ENCODE results near the gene KCNMA1.

DNA sequence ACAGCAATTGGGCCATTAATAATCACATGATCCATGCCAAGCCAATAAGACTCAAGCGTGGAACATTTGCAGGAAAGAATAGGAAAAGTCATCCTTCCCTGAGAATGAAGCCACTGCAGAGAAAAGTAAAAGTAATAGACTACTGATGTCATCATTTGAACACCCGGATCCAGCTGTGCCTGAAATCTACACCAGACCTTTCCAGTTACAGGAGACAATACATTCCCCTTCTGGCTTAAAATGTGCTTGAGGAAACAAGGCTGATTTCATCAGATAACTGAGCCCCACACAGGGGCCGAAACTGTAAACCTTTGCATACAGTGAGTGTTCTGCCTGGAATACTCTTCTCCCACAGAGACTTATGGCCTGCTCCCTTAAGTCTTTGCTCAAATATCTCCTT, 232.8 kb downstream of the KCNMA1 start:
- TF ChIP-seq, protein P1, sequence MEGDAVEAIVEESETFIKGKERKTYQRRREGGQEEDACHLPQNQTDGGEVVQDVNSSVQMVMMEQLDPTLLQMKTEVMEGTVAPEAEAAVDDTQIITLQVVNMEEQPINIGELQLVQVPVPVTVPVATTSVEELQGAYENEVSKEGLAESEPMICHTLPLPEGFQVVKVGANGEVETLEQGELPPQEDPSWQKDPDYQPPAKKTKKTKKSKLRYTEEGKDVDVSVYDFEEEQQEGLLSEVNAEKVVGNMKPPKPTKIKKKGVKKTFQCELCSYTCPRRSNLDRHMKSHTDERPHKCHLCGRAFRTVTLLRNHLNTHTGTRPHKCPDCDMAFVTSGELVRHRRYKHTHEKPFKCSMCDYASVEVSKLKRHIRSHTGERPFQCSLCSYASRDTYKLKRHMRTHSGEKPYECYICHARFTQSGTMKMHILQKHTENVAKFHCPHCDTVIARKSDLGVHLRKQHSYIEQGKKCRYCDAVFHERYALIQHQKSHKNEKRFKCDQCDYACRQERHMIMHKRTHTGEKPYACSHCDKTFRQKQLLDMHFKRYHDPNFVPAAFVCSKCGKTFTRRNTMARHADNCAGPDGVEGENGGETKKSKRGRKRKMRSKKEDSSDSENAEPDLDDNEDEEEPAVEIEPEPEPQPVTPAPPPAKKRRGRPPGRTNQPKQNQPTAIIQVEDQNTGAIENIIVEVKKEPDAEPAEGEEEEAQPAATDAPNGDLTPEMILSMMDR (conservative IDR thresholded peaks at IDR 0.05; ENCODE audit: low read depth, low read length): no peak
- no peak for TF ChIP-seq EZH2 (IDR thresholded peaks at IDR 0.05; ENCODE audit: low read length, unreplicated experiment)

All from PC-3 (cell line).